Measurements from ENCODE around the gene BTBD2. TPM values are rescaled to one million over a fixed set of nuclear protein-coding genes. Genes with fewer than 3 reads are reported as not detected.

BTBD2 gene
- total RNA-seq, 2 donors from 2014 or later, result 19.9 to 23.0 TPM

DNA sequence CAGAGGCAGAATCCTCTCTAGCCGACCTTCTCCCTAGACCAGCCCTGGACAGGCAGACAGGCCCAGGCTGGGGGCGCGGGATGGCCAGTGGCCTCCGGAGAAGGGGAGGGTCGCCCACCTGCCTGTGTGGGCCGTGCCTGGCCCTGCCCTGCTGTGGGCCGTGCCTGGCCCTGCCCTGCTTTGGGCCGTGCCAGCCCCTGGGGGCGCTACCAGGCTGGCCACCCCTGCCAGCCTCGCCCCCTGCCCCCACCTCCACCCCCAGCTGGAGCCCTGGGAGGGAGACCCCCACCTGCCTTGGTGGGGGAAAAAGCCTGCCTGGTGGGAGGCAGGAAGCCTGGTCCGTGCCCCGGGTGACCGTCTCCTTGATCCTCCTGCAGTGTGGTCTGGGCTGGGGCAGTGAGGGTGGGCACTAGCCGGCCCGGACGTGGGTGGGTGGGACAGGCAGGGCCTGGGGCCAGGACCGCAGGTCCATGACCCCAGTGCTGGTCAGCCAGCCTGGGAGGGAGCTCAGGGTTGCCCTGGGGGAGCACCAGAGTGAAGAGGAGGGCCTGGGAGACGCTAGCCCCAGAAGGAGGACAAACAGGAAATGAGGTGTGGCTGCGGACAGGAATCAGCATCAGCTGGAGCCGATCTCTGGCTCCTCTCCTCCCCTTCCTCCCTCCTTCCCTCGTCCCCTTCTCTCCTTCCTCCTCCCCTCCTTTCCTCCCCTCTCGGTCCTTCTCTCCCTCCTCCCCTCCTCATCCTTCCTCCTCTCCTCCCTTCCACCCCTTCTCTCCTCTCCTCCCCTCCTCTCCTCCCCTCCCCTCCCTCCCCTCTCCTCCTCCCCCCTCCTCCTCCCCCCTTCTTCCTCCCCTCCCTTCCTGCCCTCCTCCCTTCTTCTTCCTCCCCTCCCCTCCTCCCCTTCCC is 40.7 kb upstream of the BTBD2 start:
- Mint-ChIP-seq H3K4me1 (ENCODE audit: low read depth in 2 of 2) (peaks cover 13 to 35% of the 10 kb centered on the region in 2 donors), H3K36me3 (no peaks in the 10 kb centered on the region), H3K9me3 (no peaks in the 10 kb centered on the region), H3K27me3 (no peaks in the 10 kb centered on the region), H3K4me3 (peak overlapping the region; percentile 52), H3K27ac (peak overlapping the region; percentile 70 to 84)
- ATAC-seq (peak in 1 of 2 donors; percentile 10), DNase-seq (ENCODE audit: low spot score) (no peak)

DNA sequence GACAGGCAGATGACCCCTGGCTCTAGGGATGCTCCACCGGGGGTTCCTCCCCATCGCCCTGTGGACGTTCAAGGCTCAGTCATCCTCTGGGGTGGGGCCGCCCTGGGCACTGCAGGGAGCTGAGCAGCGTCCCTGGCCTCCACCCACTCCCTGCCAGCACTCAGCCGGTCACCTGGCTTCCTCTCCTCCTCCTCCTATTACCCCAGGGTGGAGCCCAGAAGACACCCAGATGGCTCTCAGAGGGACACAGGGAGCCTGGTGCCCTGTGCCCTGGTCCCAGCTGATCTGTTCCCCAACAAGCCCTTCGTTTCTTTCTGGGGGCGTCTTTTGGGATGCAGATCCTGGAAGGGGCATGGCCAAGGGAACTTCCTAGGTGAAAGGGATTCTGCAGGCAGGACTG is 39.2 kb upstream of the BTBD2 start:
- Mint-ChIP-seq H3K27me3 (no peaks in the 10 kb centered on the region), H3K4me3 (no peak overlapping the region), H3K27ac (peak overlapping the region; percentile 70 to 84), H3K4me1 (ENCODE audit: low read depth in 2 of 2) (peaks cover 8 to 28% of the 10 kb centered on the region in 2 donors), H3K36me3 (no peaks in the 10 kb centered on the region), H3K9me3 (no peaks in the 10 kb centered on the region)
- ATAC-seq (no peak), DNase-seq (ENCODE audit: low spot score) (no peak)

GRCh38 chr19:2053601-2054389 is 38.3 kb upstream of the BTBD2 start:
- Mint-ChIP-seq H3K36me3 (no peaks in the 10 kb centered on the region), H3K4me1 (ENCODE audit: low read depth in 2 of 2) (peaks cover 11 to 32% of the 10 kb centered on the region in 2 donors), H3K9me3 (no peaks in the 10 kb centered on the region), H3K4me3 (no peak overlapping the region), H3K27me3 (no peaks in the 10 kb centered on the region), H3K27ac (peak overlapping the region; percentile 58 to 78)
- DNase-seq (ENCODE audit: low spot score), result no peak
- ATAC-seq, result no peak

GRCh38 chr19:2051773-2052704 is 36.5 kb upstream of the BTBD2 start:
- peak; percentile 75 for DNase-seq (ENCODE audit: low spot score)
- no peak for ATAC-seq
- H3K4me3 Mint-ChIP-seq, result peak overlapping the region; percentile 79
- H3K27me3 Mint-ChIP-seq, result no peaks in the 10 kb centered on the region
- no peaks in the 10 kb centered on the region for H3K9me3 Mint-ChIP-seq
- peak overlapping the region; percentile 78 to 85 for H3K27ac Mint-ChIP-seq
- peaks cover 11 to 34% of the 10 kb centered on the region in 2 donors for H3K4me1 Mint-ChIP-seq (ENCODE audit: low read depth in 2 of 2)
- H3K36me3 Mint-ChIP-seq, result no peaks in the 10 kb centered on the region

DNA sequence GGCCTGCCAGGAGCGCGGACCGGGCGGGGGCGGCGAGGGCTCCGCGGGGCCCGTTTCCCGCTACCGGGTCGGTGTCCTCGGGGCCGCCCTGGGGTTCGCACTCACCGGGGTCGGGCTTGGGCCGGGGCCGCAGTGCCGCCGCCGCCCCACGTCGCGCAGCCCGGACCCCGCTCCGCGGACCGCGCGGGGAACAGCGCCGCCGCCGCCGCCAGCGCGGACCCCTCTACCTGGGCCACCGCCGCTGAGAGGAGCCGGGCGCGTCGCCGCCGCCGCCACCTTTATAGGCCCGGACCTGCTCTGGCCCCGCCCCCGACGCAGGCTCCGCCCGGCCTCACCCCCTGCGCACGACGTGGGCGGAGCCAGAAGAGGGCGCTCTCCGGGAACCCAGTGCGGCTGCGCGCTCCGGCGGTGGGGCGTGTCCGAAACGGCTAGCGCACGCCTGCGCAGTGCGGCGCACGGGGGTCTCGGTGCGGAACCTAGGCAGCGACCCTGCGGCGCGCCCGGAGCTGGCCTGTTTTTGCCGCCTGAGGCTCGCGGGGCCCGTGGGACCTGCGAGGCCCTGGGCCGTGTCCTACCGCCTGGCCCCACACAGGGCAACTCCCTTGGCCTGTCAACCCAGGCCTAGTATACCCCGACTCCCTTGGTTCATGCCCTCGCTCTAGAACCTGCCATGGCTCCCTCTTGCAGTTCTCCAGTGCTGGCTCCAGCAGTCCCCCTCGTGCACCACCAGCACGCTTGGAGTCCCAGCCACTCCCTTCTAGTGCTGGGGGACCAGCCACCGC is 35.7 kb upstream of the BTBD2 start, which contains the start of gene MKNK2:
Gene MKNK2 (minus strand): TSS at position 254 of the 782 bp plus-strand sequence. CDS start 393 bp downstream, outside the sequence.
- H3K27ac Mint-ChIP-seq, result peak within 1 kb of the TSS; percentile 78 to 90
- H3K27me3 Mint-ChIP-seq, result no peaks in the 10 kb centered on the region
- peak; percentile 97 for DNase-seq (ENCODE audit: low spot score)
- H3K4me3 Mint-ChIP-seq, result peak within 1 kb of the TSS; percentile 85
- H3K36me3 Mint-ChIP-seq, result no peaks in the 10 kb centered on the region
- H3K4me1 Mint-ChIP-seq (ENCODE audit: low read depth in 2 of 2), result peaks cover 11 to 29% of the 10 kb centered on the region in 2 donors
- ATAC-seq, result peak; percentile 86 to 87
- H3K9me3 Mint-ChIP-seq, result no peaks in the 10 kb centered on the region

GRCh38 chr19:2050349-2050990 is 35.0 kb upstream of the BTBD2 start:
- Mint-ChIP-seq H3K4me1 (ENCODE audit: low read depth in 2 of 2) (peaks cover 11 to 26% of the 10 kb centered on the region in 2 donors), H3K36me3 (no peaks in the 10 kb centered on the region), H3K27me3 (no peaks in the 10 kb centered on the region), H3K9me3 (no peaks in the 10 kb centered on the region), H3K27ac (peak overlapping the region; percentile 59 to 90), H3K4me3 (peak overlapping the region; percentile 85)
- no peak for DNase-seq (ENCODE audit: low spot score)
- ATAC-seq, result peak; percentile 27 to 59

DNA sequence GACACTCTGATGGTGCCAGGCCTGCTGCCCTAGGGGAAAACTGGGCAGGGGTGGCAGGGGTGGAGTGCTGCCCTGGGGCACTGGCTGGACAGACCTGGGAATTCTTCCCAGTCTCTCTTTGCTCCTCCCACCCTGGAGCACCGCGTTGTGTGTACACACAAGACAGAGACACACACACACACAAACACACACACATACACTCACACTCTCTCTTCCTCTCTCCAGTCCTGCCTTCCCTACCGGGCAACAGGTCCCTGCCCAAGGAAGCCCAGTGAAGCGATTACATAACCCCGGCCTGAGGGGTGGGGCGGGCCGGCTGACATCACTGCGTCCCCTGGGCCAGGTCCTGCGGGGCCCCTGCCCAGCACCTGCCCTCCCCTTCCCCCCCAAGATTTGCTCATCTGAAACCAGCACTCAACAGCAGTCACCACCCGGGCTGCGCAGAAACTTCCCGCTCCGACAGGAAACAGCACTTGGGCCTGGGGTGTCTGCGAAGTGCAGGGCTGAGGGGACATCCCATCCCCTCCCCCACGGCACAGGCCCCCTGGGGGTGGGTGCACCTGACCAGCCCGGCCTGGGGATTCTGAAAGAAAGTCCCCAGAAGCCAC is 34.3 kb upstream of the BTBD2 start:
- no peaks in the 10 kb centered on the region for H3K27me3 Mint-ChIP-seq
- H3K4me3 Mint-ChIP-seq, result peak overlapping the region; percentile 85
- ATAC-seq, result peak; percentile 45 to 50
- H3K27ac Mint-ChIP-seq, result peak overlapping the region; percentile 59 to 90
- DNase-seq (ENCODE audit: low spot score), result peak; percentile 86
- no peaks in the 10 kb centered on the region for H3K36me3 Mint-ChIP-seq
- H3K4me1 Mint-ChIP-seq (ENCODE audit: low read depth in 2 of 2), result peaks cover 11 to 25% of the 10 kb centered on the region in 2 donors
- H3K9me3 Mint-ChIP-seq, result no peaks in the 10 kb centered on the region

- DNase-seq (ENCODE audit: low spot score), result no peak
- H3K4me1 Mint-ChIP-seq (ENCODE audit: low read depth in 2 of 2), result peaks cover 11 to 27% of the 10 kb centered on the region in 2 donors
Measured at GRCh38 chr19:2048959-2049740, 33.6 kb upstream of the BTBD2 start.

DNA sequence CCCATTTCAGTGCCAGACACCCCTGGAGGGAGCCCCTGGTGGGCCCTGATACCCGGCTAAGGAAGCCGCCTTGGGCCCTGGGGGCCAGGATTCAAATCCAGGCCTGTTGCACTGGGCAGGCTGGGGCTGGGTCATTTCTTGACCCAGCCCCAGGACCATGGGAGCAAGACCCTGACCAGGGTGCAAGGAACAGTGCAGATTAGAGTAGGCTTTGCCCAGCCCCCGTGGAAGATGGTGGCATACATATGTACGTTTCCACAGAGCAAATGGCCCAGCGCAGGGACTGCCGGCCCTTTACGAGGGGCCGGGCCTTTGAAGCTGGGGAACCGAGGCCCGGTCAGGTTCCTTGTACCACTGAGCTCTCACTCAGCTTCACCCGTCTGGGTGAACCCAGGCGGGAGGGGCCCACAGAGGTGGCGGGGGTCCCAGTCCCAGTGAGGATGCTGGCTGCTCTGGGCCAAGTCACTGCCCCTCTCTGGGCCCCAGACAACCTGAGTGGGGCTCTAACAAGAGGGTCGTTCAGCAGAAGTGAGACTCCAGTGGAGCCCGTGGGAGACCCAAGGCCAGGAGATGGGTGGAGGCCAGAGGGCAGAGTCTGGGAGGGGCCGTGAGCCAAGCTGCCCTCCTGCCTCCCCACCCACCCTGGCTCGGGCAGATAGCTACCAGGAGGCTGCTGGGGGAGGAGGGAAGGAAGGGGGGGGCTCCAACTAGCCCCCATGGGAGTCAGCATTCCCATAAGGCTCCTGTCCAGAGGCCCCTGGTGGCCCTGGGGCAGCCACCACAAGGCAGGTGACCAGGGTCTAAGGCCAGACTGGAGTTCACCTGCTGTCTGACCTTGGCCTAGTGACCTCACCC is 32.8 kb upstream of the BTBD2 start:
- H3K4me3 Mint-ChIP-seq, result no peak overlapping the region

More at GRCh38 chr19:2048959-2049740, 33.6 kb upstream of the BTBD2 start:
- Mint-ChIP-seq H3K9me3 (no peaks in the 10 kb centered on the region), H3K27me3 (no peaks in the 10 kb centered on the region), H3K4me3 (peak overlapping the region; percentile 85), H3K27ac (peak overlapping the region; percentile 59 to 90), H3K36me3 (no peaks in the 10 kb centered on the region)
- no peak for ATAC-seq

GRCh38 chr19:2047449-2048103 is 32.1 kb upstream of the BTBD2 start:
- no peak overlapping the region for H3K4me3 Mint-ChIP-seq
- peaks cover 11 to 26% of the 10 kb centered on the region in 2 donors for H3K4me1 Mint-ChIP-seq (ENCODE audit: low read depth in 2 of 2)
- H3K9me3 Mint-ChIP-seq, result no peaks in the 10 kb centered on the region
- ATAC-seq (no peak), DNase-seq (ENCODE audit: low spot score) (no peak)
- H3K27me3 Mint-ChIP-seq, result no peaks in the 10 kb centered on the region
- peak overlapping the region in 1 of 2 donors; percentile 43 for H3K27ac Mint-ChIP-seq
- H3K36me3 Mint-ChIP-seq, result no peaks in the 10 kb centered on the region

More for the DNA sequence above, 32.8 kb upstream of the BTBD2 start:
- no peak for ATAC-seq
- Mint-ChIP-seq H3K9me3 (no peaks in the 10 kb centered on the region), H3K36me3 (no peaks in the 10 kb centered on the region), H3K27ac (peak overlapping the region in 1 of 2 donors; percentile 90), H3K4me1 (ENCODE audit: low read depth in 2 of 2) (peaks cover 11 to 25% of the 10 kb centered on the region in 2 donors), H3K27me3 (no peaks in the 10 kb centered on the region)
- no peak for DNase-seq (ENCODE audit: low spot score)
